Measurements from ENCODE around the gene FOXP1. TPM values are rescaled to one million over a fixed set of nuclear protein-coding genes. Genes with fewer than 3 reads are reported as not detected.

Gene FOXP1
- polyA plus RNA-seq, 1 donor (not counting 4 experiments of a cell fraction or from before 2014, with no cell fraction given): 14.6 TPM

GRCh38 chr3:71413572-71413971, 170.0 kb downstream of the FOXP1 start:
- Histone ChIP-seq H3K4me2 (ENCODE audit: control insufficient read depth, extremely low read depth, insufficient read depth, low read depth, low read length) (peak overlapping the region; percentile 67), H3K9ac (ENCODE audit: control insufficient read depth, extremely low read depth, insufficient read depth, low read length) (peak overlapping the region; percentile 30)
- no peak for FAIRE-seq

GRCh38 chr3:71409352-71409751, 174.2 kb downstream of the FOXP1 start:
- DNase-seq (ENCODE audit: low read depth, low spot score) (no peak), FAIRE-seq (no peak)
- Histone ChIP-seq H2AFZ (ENCODE audit: control insufficient read depth, low read length) (no peak overlapping the region), H3K27ac (ENCODE audit: control insufficient read depth, insufficient read depth, low read length) (no peak overlapping the region), H3K4me1 (ENCODE audit: control insufficient read depth, extremely low read depth, insufficient read depth, low read length) (peaks cover 12% of the 10 kb centered on the region), H3K4me2 (ENCODE audit: control insufficient read depth, extremely low read depth, insufficient read depth, low read depth, low read length) (no peak overlapping the region), H3K79me2 (ENCODE audit: control insufficient read depth, insufficient read depth, low read length) (no peaks in the 10 kb centered on the region), H3K9me1 (ENCODE audit: control insufficient read depth, extremely low read depth, insufficient read depth, low read length) (no peaks in the 10 kb centered on the region), H3K27me3 (ENCODE audit: control insufficient read depth, extremely low read depth, insufficient read depth, low read length) (no peaks in the 10 kb centered on the region), H3K4me3 (ENCODE audit: control insufficient read depth in 2 of 3, extremely low read depth in 1 of 3, insufficient read depth in 2 of 3, low read depth in 1 of 3, low read length in 3 of 3) (no peak overlapping the region), H3K9me3 (ENCODE audit: control insufficient read depth, low read depth, low read length) (no peaks in the 10 kb centered on the region), H4K20me1 (ENCODE audit: control insufficient read depth, extremely low read depth, insufficient read depth, low read length) (no peaks in the 10 kb centered on the region), H3K9ac (ENCODE audit: control insufficient read depth, extremely low read depth, insufficient read depth, low read length) (no peak overlapping the region), H3K36me3 (ENCODE audit: control insufficient read depth in 2 of 2, extremely low read depth in 1 of 2, insufficient read depth in 2 of 2, low read length in 2 of 2) (no peaks in the 10 kb centered on the region)
- dilution Hi-C loops (cut with MboI; ENCODE audit: extremely low pct_ligation_motif_present, low sequenced_read_pairs): no loop called here
- no peak for TF ChIP-seq CTCF (optimal IDR thresholded peaks at IDR 0.05 in 1 of 3, IDR thresholded peaks at IDR 0.05 in 1 of 3, conservative IDR thresholded peaks at IDR 0.05 in 1 of 3; ENCODE audit: extremely low read depth in 1 of 3, insufficient read depth in 2 of 3, low read length in 3 of 3)
- no peak for TF ChIP-seq EZH2 (IDR thresholded peaks at IDR 0.05; ENCODE audit: low read length)

More at GRCh38 chr3:71413572-71413971, 170.0 kb downstream of the FOXP1 start:
- peak overlapping the region; percentile 84 for H2AFZ ChIP-seq (ENCODE audit: control insufficient read depth, low read length)
- H3K4me1 ChIP-seq (ENCODE audit: control insufficient read depth, extremely low read depth, insufficient read depth, low read length): peaks cover 20% of the 10 kb centered on the region
- H3K9me3 ChIP-seq (ENCODE audit: control insufficient read depth, low read depth, low read length): no peaks in the 10 kb centered on the region
- H4K20me1 ChIP-seq (ENCODE audit: control insufficient read depth, extremely low read depth, insufficient read depth, low read length): no peaks in the 10 kb centered on the region
- no peak for DNase-seq (ENCODE audit: low read depth, low spot score)
- peak overlapping the region; percentile 51 for H3K27ac ChIP-seq (ENCODE audit: control insufficient read depth, insufficient read depth, low read length)
- H3K27me3 ChIP-seq (ENCODE audit: control insufficient read depth, extremely low read depth, insufficient read depth, low read length): no peaks in the 10 kb centered on the region
- no peak for TF ChIP-seq EZH2 (IDR thresholded peaks at IDR 0.05; ENCODE audit: low read length)
- no peaks in the 10 kb centered on the region for H3K36me3 ChIP-seq (ENCODE audit: control insufficient read depth in 2 of 2, extremely low read depth in 1 of 2, insufficient read depth in 2 of 2, low read length in 2 of 2)
- H3K9me1 ChIP-seq (ENCODE audit: control insufficient read depth, extremely low read depth, insufficient read depth, low read length): no peaks in the 10 kb centered on the region
- no peaks in the 10 kb centered on the region for H3K79me2 ChIP-seq (ENCODE audit: control insufficient read depth, insufficient read depth, low read length)
- H3K4me3 ChIP-seq (ENCODE audit: control insufficient read depth in 2 of 3, extremely low read depth in 1 of 3, insufficient read depth in 2 of 3, low read depth in 1 of 3, low read length in 3 of 3): peak overlapping the region in 1 of 3 experiments; percentile 20
- dilution Hi-C loops (cut with MboI; ENCODE audit: extremely low pct_ligation_motif_present, low sequenced_read_pairs): no loop called here

- Histone ChIP-seq H3K27ac (ENCODE audit: control insufficient read depth, insufficient read depth, low read length) (no peak overlapping the region), H3K79me2 (ENCODE audit: control insufficient read depth, insufficient read depth, low read length) (no peaks in the 10 kb centered on the region), H2AFZ (ENCODE audit: control insufficient read depth, low read length) (no peak overlapping the region), H3K36me3 (ENCODE audit: control insufficient read depth in 2 of 2, extremely low read depth in 1 of 2, insufficient read depth in 2 of 2, low read length in 2 of 2) (no peaks in the 10 kb centered on the region), H3K27me3 (ENCODE audit: control insufficient read depth, extremely low read depth, insufficient read depth, low read length) (no peaks in the 10 kb centered on the region), H4K20me1 (ENCODE audit: control insufficient read depth, extremely low read depth, insufficient read depth, low read length) (no peaks in the 10 kb centered on the region), H3K9me1 (ENCODE audit: control insufficient read depth, extremely low read depth, insufficient read depth, low read length) (no peaks in the 10 kb centered on the region), H3K4me3 (ENCODE audit: control insufficient read depth in 2 of 3, extremely low read depth in 1 of 3, insufficient read depth in 2 of 3, low read depth in 1 of 3, low read length in 3 of 3) (no peak overlapping the region), H3K9ac (ENCODE audit: control insufficient read depth, extremely low read depth, insufficient read depth, low read length) (no peak overlapping the region), H3K4me2 (ENCODE audit: control insufficient read depth, extremely low read depth, insufficient read depth, low read depth, low read length) (no peak overlapping the region), H3K4me1 (ENCODE audit: control insufficient read depth, extremely low read depth, insufficient read depth, low read length) (peaks cover 8% of the 10 kb centered on the region), H3K9me3 (ENCODE audit: control insufficient read depth, low read depth, low read length) (no peaks in the 10 kb centered on the region)
- dilution Hi-C loops (cut with MboI; ENCODE audit: extremely low pct_ligation_motif_present, low sequenced_read_pairs): no loop called here
- DNase-seq (ENCODE audit: low read depth, low spot score) (no peak), FAIRE-seq (no peak)
- TF ChIP-seq CTCF (optimal IDR thresholded peaks at IDR 0.05 in 1 of 3, IDR thresholded peaks at IDR 0.05 in 1 of 3, conservative IDR thresholded peaks at IDR 0.05 in 1 of 3; ENCODE audit: extremely low read depth in 1 of 3, insufficient read depth in 2 of 3, low read length in 3 of 3) (no peak), EZH2 (IDR thresholded peaks at IDR 0.05; ENCODE audit: low read length) (no peak)
Observed at GRCh38 chr3:71408903-71409302, 174.6 kb downstream of the FOXP1 start.

Data from keratinocyte (primary cell).